HepG2 (cell line): ENCODE results near the gene SAMD10. TPM values are rescaled to one million over a fixed set of nuclear protein-coding genes. Genes with fewer than 3 reads are reported as not detected.
A peak's percentile ranks its signal among the peaks of the same experiment; 100 is the strongest.

Experiments used
- ARNT2 ChIP-seq: sonication (generic); formaldehyde crosslinking; IDR thresholded peaks from 2 replicates; pipeline ENCODE4 v1.8.0; 2022; ENCODE audit warnings: mild to moderate bottlenecking, low read depth, missing genetic modification reagents, moderate library complexity
- CENPT ChIP-seq: sonication (generic); formaldehyde crosslinking; IDR thresholded peaks from 2 replicates; pipeline ENCODE4 v1.8.0; 2022; ENCODE audit warnings: low read depth, mild to moderate bottlenecking, moderate library complexity, missing genetic modification reagents
- EED ChIP-seq: sonication (generic); formaldehyde crosslinking; IDR thresholded peaks from 2 replicates; pipeline ENCODE4 v1.5.0; 2020; ENCODE audit warnings: mild to moderate bottlenecking, missing genetic modification reagents
- ETV6 ChIP-seq: sonication (generic); formaldehyde crosslinking; conservative IDR thresholded peaks from 2 replicates; pipeline ENCODE4 v1.4.0; 2020; ENCODE audit warnings: missing genetic modification reagents
- HOXA7 ChIP-seq: sonication (generic); formaldehyde crosslinking; IDR thresholded peaks from 2 replicates; pipeline ENCODE4 v1.8.1; 2022; ENCODE audit warnings: mild to moderate bottlenecking, missing genetic modification reagents, moderate library complexity
- ZNF549 ChIP-seq: sonication (generic); formaldehyde crosslinking; IDR thresholded peaks from 2 replicates; pipeline ENCODE4 v1.5.0; 2020; ENCODE audit warnings: missing genetic modification reagents
- ZNF788 ChIP-seq: sonication (generic); formaldehyde crosslinking; IDR thresholded peaks from 2 replicates; pipeline ENCODE4 v1.5.0; 2020; ENCODE audit warnings: mild to moderate bottlenecking, missing genetic modification reagents, borderline replicate concordance
- polyA plus RNA-seq, 8 experiments: library from polyadenylated mRNA; depleted of rRNA in 3 of 8; stranded (reverse) in 7 of 8; unstranded in 1 of 8; fragments of >200 nt; fragmentation: Illumina TruSeq in 4 of 8; extraction: Trizol in 4 of 8; gene quantifications; 2 replicates each; pipeline versions ENCODE4 v1.2.1 to v1.2.3, GENCODE V29; 2011 to 2016; ENCODE audit warnings: low read depth in 4 of 8, missing spikeins in 1 of 8, mixed read lengths in 1 of 8; ENCODE audit not compliant: insufficient read depth in 1 of 8
- total RNA-seq, 5 experiments: library from RNA; depleted of rRNA; stranded (reverse); fragments of >200 nt; fragmentation: Illumina TruSeq; extraction: Trizol; gene quantifications; 2 replicates each; pipeline ENCODE4 v1.2.3, GENCODE V29; 2016; ENCODE audit warnings: low read depth in 1 of 5
- TF ChIP-seq, protein P1 (sequence below): IDR thresholded peaks from 2 replicates; pipeline ENCODE4 v1.6.1; 2016; ENCODE audit warnings: low read depth
- TF ChIP-seq, protein P2 (sequence below): sonication (generic); formaldehyde crosslinking; conservative IDR thresholded peaks from 2 replicates; pipeline ENCODE4 v1.8.1; 2023; ENCODE audit warnings: missing genetic modification reagents
- TF ChIP-seq, protein P3 (sequence below): sonication (generic); formaldehyde crosslinking; IDR thresholded peaks from 2 replicates; pipeline ENCODE4 v1.5.0; 2020; ENCODE audit warnings: missing genetic modification reagents

SAMD10 gene
- total and polyA plus RNA-seq, 2 of the 13 experiments (the other 11 are each of a cell fraction or from before 2014, with no cell fraction given) = 6.1 to 11.0 TPM

DNA sequence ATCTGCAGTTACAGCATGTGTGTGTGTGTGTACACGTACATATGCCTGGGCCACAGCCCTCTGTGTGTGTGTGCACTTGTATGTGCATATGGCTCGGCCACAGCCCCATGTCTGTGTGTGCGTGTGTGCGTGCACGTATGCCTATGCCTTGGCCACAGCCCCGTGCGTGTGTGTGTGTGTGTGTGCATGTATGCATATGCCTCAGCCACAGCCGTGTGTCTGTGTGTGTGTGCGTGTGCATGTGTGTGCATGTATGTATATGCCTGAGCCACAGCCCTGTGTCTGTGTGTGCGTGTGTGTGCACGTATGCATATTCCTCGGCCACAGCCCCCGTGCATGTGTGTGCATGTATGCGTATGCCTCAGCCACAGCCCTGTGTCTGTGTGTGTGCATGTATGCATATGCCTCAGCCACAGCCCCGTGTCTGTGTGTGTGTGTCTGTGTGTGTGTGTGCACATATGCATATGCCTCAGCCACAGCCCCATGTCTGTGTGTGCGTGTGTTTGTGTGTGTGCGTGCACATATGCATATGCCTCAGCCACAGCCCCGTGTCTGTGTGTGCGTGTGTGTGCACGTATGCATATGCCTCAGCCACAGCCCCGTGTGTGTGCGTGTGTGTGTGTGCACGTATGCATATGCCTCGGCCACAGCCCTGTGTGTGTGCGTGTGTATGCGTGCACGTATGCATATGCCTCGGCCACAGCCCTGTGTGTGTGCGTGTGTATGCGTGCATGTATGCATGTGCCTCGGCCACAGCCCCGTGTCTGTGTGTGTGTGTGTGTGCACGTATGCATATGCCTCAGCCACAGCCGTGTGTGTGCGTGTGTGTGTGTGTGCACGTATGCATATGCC is 41.9 kb upstream of the SAMD10 start (continued):
- TF ChIP-seq, protein P1, sequence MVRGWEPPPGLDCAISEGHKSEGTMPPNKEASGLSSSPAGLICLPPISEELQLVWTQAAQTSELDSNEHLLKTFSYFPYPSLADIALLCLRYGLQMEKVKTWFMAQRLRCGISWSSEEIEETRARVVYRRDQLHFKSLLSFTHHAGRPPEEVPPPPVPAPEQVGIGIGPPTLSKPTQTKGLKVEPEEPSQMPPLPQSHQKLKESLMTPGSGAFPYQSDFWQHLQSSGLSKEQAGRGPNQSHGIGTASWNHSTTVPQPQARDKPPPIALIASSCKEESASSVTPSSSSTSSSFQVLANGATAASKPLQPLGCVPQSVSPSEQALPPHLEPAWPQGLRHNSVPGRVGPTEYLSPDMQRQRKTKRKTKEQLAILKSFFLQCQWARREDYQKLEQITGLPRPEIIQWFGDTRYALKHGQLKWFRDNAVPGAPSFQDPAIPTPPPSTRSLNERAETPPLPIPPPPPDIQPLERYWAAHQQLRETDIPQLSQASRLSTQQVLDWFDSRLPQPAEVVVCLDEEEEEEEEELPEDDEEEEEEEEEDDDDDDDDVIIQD = no peak
- no peak for TF ChIP-seq ARNT2 (CRISPR knock-in tag)
- 0 out of 2 replicates have a peak, but pooled peaks have one; percentile 34 for TF ChIP-seq CENPT (CRISPR knock-in tag)
- TF ChIP-seq, protein P2, sequence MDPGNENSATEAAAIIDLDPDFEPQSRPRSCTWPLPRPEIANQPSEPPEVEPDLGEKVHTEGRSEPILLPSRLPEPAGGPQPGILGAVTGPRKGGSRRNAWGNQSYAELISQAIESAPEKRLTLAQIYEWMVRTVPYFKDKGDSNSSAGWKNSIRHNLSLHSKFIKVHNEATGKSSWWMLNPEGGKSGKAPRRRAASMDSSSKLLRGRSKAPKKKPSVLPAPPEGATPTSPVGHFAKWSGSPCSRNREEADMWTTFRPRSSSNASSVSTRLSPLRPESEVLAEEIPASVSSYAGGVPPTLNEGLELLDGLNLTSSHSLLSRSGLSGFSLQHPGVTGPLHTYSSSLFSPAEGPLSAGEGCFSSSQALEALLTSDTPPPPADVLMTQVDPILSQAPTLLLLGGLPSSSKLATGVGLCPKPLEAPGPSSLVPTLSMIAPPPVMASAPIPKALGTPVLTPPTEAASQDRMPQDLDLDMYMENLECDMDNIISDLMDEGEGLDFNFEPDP = 0 out of 2 replicates have a peak, but pooled peaks have one; percentile 5
- no peak for TF ChIP-seq ZNF549 (CRISPR knock-in tag)
- TF ChIP-seq, protein P3, sequence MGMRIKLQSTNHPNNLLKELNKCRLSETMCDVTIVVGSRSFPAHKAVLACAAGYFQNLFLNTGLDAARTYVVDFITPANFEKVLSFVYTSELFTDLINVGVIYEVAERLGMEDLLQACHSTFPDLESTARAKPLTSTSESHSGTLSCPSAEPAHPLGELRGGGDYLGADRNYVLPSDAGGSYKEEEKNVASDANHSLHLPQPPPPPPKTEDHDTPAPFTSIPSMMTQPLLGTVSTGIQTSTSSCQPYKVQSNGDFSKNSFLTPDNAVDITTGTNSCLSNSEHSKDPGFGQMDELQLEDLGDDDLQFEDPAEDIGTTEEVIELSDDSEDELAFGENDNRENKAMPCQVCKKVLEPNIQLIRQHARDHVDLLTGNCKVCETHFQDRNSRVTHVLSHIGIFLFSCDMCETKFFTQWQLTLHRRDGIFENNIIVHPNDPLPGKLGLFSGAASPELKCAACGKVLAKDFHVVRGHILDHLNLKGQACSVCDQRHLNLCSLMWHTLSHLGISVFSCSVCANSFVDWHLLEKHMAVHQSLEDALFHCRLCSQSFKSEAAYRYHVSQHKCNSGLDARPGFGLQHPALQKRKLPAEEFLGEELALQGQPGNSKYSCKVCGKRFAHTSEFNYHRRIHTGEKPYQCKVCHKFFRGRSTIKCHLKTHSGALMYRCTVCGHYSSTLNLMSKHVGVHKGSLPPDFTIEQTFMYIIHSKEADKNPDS = peak; percentile 3; the same call in 1 of the 2 replicates
- peak; percentile 52; the same call in 1 of the 2 replicates for TF ChIP-seq ZNF788
- TF ChIP-seq HOXA7 (CRISPR knock-in tag) = peak; percentile 69; the same call in 1 of the 2 replicates
- 0 out of 2 replicates have a peak, but pooled peaks have one; percentile 23 for TF ChIP-seq EED (CRISPR knock-in tag)
- no peak for TF ChIP-seq ETV6 (CRISPR knock-in tag)
